Glomerular endothelial cell (primary cell): Measurements from ENCODE around the gene REELD1. TPM values are rescaled to one million over a fixed set of nuclear protein-coding genes. Genes with fewer than 3 reads are reported as not detected.

ENCODE experiments used
- DNase-seq: peaks from one replicate; pipeline ENCODE4 v3.0.0-alpha.2; 2011; ENCODE audit warnings: low read depth, low spot score; ENCODE audit errors: extremely low read depth
- total RNA-seq: library from RNA; depleted of rRNA; stranded (reverse); fragments of >200 nt; gene quantifications from 2 replicates; pipeline ENCODE4 v1.2.3, GENCODE V29; 2015

The REELD1 gene
- not detected in 2 replicates for total RNA-seq

DNA sequence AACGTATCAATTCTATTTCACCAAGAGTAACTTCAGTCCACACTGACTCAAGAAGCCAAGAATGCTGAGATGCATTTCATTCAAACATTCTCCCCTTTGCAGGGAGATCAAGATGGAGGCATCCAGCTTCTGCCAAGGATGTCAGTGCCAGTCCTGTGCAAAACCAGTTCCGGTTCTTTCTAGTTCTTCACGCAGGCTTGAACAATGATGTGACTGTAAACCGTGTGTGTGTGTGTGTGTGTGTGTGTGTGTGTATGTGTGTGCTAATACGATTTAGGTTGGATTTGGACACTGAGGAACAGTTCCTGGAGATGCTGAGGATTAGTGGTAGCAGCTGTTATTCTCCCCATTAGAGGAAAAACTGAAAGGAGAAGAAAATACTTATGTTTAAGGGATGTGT, at the start of gene REELD1:
Gene REELD1, plus strand, starts transcription at position 301 of the 400 bp plus-strand sequence. CDS start 2,415 bp downstream, outside the sequence.
- no peak for DNase-seq

DNA sequence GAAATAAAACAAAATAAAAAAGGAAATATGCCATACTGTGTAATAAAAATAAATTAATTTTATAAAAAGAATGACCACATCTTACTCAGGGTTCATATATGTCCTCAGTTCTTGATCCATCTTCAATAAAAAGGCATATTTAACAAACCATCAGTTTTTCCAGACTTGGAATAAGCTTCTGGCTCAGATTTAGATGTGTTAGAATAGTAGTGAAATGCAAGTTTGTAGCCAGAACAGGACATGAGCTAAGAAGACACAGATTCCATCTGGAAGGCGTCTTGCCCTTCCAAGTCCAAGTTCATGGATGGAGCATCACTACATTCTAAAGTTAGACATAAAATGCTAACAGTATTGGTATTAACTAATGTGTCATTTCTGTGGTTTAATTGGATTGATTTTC, 49.1 kb upstream of the REELD1 start:
- DNase-seq: no peak

DNA sequence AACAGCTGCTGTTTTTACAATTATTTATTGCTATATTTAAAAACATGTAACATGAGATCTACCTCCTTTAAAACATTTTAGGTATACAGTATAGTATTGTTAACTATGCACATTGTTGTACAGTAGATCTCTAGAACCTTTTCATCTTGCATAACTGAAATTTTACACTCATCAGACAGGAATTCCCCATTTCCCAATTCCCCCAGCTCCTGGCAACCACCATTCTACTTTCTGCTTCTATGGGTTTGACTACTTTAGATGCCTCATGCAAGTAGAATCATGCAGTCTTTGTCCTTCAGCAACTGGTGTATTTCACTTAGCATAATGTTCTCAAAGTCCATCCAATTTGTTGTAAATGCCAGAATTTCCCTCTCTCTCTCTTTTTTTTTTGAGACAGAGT, 48.5 kb upstream of the REELD1 start:
- DNase-seq: no peak

DNA sequence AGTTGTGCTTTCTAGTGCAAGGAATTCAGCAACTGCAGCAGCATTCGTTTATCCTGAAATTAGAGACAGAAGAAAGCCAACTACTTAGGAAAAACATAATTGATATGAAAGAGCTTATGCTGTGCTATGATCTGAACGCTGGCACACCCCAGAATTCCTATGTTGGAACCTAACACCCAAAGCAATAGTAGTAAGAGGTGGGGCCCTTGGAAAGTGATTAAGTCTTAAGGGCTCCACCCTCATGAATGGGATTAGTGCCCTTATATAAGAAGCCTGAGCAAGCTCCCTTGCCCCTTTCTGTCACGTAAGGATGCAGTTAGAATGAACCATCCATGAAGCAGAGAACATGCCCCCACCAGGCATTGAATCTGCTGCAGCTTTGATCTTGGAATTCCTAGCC, 44.2 kb upstream of the REELD1 start:
- DNase-seq: no peak

DNA sequence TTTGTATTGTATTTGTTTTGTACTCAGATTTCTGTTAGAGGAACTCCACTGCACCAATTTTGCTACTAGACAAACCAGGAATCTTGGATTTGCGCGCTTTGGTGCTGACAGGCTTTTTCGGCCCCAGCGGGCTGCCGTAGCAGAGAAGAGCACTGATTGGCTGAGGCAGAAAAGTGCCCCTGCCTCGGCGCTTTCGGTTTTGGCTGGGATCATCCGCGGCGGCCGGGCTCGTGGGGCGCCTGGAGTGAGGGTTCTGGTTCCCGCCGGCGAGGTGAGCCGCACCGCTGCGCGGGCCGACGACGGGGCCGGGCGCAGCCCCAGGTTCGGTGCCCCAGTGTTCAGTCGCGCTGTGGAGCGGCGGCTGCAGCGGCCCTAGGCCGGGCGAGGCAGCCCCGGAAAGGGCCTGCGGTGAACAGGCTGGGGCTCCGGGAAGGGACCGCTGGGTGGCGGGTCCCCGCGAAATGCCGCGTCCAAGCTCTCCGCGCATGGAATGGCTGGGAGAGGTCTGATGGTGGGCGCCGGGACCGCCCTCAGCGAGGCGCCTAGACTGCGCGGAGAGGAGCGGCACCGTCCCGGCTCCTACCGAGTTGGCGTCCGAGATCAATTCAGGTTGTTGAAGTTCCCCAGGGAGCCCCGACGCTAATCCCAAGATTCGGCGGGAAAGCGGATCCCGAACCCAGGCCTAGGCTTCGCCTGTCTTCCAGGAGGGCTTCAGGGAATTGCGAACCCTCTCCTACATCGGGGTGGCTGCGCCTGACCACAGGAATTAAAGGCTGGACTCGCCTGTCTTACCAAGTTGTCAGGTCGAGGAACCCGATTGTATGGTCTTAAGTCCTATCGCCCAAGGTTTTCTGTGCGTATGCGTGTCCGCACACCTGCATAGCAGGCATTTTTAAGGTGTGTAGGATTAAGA, 38.5 kb upstream of the REELD1 start, which contains the start of gene LSM6:
Gene LSM6, plus strand, starts transcription at position 178 of the 913 bp plus-strand sequence. CDS start 7,204 bp downstream, outside the sequence.
- DNase-seq: peak; percentile 52

DNA sequence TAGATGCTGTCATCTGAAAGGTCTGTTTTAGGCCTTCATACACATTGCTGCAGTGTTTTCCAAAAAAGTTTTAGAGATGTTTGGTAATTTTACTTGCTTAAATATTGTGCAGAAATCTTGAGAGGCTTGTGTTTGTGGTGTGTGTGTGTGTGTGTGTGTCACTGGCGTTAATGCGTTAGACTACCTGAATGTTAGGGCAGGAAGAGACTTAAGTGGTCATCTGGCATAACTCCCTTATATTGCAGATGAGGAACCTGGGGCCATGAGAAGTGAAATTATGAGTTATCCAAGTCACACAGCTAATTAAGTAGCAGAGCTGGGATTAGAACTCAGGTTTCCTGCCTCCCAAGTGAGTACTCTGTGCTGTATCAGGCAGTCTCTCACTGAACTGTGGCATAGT, 37.4 kb upstream of the REELD1 start:
- no peak for DNase-seq

DNA sequence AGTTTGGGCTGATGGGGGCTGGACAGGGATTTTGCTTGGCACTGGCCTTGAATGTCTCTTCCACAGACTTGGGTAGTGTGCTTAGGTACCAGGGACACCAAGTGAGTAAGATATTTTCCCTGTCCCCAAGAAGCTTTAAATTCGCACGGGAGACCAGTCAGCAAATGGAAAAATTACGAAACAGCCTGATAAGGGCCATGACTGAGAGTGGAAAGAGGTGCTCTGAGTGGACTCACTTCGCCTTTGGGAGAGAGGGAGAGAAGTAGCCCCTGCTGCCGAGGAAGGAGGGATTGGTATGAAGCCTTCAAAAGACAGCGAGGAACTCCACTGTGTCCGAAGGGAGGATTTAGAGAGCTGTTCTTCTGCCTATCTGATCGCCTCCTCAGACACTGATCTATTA, 36.2 kb upstream of the REELD1 start:
- DNase-seq: no peak

DNA sequence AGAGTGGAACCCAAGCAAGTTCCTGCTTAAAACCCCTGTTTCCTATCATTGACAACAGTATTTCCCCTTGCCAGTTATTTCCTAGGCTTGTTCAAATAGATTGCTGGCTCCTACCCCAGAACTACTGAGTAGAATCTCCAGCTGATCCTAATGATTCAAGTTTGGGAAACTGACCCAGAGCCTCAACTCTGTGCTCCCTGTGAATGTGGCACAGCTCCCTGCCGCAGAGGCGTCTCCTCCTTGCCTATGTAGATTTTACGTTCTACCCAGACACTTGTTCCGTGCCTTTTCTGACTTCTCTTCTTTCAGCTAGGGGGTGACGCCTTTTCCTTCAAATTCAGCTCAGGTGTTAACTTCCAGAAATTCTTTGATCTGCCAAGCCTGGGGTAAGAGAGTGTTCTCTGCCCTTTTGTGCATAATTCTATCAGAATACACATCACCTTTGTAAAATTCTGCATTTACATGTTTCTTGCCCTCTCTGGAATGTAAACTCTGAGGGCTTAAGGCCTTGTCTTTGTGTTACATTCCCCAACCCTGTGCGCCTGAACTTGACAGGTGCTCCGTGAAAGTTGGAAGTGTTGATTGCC, 34.5 kb upstream of the REELD1 start:
- DNase-seq: no peak

DNA sequence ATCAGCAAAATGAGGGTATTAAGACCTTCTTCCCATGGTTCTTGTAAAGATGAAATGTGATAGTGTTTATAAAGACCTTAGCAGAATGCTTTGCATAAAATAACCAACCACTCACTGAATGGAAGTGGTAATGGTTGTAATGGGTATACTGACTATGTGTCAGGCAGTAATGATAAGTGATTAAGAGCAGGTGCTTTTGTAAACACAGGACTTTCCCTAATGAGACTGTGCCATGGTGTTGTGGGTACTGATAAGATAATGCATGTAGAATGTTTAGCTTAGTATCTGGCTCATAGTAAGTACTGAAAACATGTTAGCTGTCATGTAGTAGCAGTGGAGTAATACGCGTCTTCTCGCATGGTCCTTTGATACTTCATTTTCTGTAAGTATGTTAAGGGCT, 31.9 kb upstream of the REELD1 start:
- DNase-seq: no peak

DNA sequence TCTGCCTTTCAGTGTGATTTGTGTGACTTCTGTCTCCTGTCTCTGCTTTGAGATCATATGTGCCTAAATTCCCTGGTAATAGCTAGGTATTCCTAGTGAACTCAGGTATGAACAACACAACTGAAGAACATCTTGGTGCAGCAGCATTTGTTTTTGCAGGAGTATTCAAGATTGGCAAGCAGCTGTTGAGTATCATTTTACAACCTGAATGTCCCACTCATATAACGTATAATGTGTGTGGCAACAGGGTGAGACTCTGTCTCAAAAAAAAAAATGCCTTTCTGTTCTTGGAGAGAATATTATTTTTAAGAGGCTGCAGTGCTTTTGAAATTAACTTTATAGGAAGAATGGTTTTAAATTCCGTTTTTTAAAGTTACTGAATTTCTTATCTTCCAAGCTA, 31.1 kb upstream of the REELD1 start:
- DNase-seq: no peak

DNA sequence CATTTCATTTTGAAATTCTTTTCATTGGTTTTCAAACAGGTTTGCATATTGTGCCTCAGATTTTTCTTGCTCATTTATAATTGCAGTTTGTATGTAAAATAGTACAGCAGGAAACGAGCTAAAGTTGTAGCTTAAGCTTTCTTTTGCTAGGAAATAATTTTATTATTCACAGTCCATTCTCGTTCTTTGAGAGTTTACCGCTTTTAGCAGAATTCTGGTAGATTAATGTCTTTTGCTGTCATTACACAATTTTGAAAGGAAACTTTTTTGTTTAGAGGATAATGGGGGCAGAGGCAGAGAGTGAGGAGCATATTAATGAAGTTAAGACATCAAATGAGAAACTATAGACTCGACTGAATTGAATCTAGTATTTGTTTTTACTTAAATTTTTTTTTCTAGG, 28.3 kb upstream of the REELD1 start:
- DNase-seq: no peak

DNA sequence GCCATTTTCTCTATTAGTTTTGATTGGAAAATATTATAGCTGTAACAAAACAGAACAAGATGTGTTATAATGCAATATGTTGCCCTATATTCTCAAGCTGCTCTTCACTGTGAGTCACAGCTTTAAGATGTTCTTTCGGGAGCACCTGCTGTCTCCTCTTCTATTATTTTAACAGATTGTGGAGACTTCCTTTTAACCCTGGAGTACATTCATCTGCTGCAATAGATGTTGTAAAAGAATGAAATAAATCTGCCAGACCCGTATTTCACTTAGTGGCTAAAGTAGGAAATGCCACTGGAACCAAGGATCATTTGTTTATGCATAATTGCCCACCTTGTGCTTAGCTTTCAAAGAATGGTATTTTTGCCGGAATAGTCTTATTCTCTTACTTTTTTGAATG, 27.7 kb upstream of the REELD1 start:
- DNase-seq: no peak

DNA sequence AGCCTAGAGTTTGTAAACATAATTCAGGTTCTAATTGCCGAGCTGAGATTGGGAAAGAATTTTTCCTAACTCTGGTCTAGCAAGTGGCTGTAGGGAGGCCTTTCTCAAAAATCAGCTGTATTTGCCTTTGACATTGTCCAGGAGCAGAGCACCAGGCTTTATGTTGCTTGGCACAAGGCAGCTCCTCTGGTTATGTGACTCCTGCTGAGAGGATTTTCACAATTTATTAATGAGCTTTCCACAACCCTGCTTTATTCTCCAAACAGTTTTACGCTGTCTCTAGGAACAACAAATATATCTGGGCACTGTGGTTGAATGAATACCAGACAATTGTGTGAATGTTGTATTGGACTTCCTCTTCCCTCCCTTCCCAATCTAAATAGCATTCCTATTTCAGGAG, 23.9 kb upstream of the REELD1 start:
- no peak for DNase-seq

DNA sequence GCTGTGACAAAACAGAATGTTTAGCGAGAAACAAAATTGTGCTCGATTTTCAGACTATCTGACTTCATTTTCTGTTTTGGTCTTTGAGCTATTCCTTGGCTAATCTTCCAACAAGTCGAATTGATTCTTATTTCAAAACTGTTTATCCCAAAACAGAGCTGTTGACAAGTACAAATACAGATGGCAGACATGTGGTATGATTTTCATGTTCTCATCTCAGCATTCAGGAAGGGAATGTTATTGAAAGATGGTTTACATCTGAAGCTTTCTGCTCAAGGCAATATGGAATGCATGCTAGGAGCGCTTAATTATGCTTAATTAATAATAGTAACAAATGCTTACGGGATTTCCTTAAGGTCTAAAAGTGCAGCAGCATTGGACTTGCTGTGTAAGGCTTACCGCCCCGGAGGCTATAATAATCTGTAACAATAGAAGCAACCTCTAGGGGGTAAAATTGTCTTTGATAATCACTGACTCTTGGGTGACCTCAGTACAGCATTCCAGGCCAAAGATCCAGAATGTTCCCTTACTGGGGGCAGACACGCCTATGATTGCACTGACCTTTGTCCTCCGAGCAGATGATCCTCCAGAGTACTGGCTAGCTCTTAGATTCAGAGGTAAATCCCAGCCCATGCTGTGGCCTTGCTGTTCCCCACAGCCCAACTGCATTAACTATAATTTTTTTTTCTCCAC, 22.4 kb upstream of the REELD1 start:
- DNase-seq: no peak

DNA sequence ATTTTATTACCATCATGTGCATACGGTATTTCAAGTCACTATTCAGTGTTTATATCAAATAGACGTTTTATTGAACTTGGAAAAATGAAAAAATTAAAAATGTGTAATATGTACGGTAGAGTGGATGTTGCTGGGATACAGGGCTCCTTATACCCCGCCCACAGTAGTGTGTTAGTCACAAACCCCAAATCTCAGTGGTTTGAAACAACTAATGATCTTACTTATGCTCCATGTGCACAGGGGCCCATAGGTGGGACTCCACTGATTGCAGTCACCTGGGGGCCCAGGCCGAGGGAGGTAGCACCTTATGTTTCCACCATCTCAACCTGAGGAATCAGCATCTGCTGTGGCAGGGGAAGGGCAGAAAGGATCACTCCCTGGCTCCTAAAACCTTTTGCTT, 20.7 kb upstream of the REELD1 start:
- no peak for DNase-seq

DNA sequence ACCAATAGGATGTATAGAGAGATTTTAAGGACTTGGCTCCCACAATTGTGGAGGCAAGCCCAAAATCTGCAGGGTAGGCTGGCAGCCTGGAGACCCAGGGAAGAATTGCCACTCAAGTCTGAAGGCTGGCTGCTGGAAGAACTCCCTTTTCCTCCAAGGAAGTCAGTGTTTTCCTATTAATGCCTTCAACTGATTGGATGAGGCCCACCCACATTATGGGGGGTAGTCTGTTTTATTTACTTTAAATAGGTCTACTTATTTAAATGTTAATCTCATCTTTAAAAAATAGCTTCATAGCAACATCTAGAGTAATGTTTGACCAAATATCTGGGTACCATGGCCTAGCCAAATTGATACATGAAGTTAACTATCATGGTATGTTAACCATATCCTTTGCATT, 20.1 kb upstream of the REELD1 start:
- no peak for DNase-seq

DNA sequence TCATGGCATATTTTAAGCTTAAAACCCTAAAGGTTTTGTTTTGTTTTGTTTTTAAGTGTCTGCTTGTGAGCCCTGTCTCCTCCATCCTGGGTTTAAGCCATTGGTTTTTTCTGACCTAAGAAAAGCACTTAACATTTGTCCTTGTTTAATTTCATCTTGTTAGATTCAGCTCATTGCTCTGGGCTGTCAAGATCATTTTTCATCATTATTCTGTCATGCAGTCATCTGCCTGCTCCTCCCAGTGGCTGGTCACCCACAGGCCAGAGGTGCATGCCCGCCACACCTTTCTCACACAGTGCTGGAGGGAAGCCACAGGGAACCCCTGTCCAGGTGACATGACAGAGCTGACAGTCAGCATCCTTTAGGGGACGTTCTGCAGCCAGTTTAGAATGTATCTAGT, 11.7 kb upstream of the REELD1 start:
- DNase-seq: no peak

DNA sequence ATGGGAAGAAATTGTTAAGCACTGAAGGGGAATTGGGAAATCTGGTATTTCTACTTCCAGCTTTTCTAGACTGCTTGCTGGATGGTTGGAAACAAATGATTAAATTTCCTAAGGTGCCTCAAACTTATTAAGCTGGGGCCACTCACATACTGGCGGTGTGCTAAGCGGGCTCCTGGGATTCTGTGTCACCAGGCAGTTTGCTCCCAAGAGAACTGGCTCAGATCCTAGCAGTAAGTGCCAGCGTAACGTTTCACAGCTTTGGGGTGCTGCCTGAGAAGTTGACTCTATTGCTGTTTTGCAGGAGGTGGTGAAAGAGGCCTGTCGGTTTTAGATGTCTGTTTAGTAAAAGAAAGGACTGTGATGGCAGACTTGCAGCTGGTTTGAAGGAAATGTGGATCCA, 6.9 kb upstream of the REELD1 start:
- DNase-seq: no peak

DNA sequence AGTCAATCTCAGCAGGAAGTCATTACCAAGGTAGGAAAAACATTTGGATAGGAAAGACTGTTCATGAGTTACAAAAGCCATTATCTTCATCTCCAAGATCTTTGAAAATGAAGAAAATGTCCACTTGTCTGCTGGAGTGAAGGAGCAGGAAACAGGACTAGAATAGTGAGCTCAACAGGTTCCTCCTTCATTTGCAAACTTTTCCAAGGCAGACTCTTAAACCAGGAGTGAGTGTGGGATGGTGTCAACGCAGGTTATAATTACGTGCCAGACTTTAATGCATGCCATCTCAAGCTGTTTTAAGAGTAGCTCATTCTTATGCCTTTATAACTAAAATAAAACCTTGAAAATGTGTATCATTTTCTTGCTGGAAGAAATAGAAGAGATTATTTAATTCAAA, 3.4 kb upstream of the REELD1 start:
- DNase-seq: no peak

DNA sequence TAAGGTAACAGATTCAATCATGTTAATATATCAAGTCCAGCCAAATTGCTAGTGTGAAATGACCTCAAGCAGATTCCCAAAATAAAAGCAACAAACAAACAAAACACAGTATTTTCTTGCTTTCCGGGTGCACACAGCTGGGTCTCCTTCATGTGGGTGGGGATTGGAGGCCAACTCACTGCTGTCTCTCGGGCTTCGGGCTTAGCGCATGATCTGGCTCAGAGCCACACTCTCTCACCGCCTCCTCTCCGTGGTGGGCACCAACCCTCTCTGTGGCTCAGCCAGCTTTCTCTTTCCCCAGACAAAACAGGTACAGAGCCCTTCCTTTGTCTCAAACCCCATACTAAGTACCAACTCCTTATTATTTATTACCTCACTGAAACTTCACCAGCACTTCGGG, 2.9 kb upstream of the REELD1 start:
- DNase-seq: no peak

DNA sequence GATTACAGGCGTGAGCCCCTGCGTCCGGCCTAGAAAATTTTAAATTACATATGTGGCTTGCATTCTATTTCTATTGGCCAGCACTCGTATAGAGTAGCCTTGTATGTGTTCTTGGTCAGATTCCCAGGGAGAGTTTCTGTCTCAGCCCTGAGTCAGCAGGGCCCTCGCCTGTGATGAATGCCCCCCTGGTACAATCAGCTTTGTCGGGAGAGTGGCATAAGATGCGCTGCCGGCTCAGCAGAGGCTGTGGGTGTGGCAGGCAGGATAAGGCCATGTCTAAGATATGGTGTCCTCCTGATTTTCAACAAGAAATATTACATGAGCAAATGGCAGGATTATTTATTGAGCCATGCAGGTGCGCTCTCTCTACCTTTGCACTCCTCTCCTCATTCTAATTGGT, 1.6 kb upstream of the REELD1 start:
- no peak for DNase-seq

DNA sequence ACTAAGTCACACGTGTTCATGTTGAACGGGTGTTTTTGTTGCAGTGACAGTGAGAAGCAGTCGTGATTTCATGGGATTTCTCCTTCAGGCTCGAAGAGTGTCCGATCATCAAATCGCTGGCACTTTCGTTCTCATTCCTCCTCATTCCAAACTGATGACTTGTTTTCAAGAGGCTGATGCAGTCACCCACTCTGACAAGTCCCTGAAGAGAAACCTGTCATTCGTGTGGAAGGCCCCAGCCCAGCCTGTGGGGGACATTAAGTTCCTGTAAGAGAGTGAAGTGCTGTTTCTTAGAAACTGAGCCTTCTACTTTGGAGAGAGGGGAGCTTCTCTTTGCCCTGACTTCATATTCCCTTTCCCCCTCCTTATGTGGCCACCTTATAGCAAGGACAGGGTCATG, 8.0 kb downstream of the REELD1 start:
- DNase-seq: no peak
